Ascending aorta (tissue), 1 donor: ENCODE measurements around the gene EI24. TPM values are rescaled to one million over a fixed set of nuclear protein-coding genes. Genes with fewer than 3 reads are reported as not detected.

Source experiments
- total RNA-seq: library from RNA; depleted of rRNA; stranded (reverse); fragments of >200 nt; gene quantifications from one replicate; pipeline ENCODE4 v1.1.0, GENCODE V29; 2016

Gene EI24
- total RNA-seq, 1 donor from 2014 or later: 111 TPM

Other genes with a start within 250 kb of the EI24 start
- 58.4 TPM for gene FEZ1, start 73.2 kb upstream of the EI24 start, total RNA-seq
- gene STT3A, start 23.4 kb downstream of the EI24 start, total RNA-seq: 88.9 TPM
- gene CHEK1, start 55.7 kb downstream of the EI24 start, total RNA-seq: 0.21 TPM
- gene ACRV1, start 111.4 kb downstream of the EI24 start, total RNA-seq: not detected
- not detected for gene PATE1, start 176.8 kb downstream of the EI24 start, total RNA-seq
- gene PATE2, start 209.4 kb downstream of the EI24 start, total RNA-seq: not detected
- not detected for gene PATE3, start 218.7 kb downstream of the EI24 start, total RNA-seq